Stimulated activated CD4-positive, alpha-beta T cell treated with anti-CD3 and anti-CD28 coated beads, Interleukin-1b, Interleukin-23, amount 100 ng/mL, for 48 hours (primary cell): ENCODE data around the gene RNF123.

Experiments
- DNase-seq: peaks from one replicate; pipeline ENCODE4 v3.0.0-alpha.2; 2020

RNF123 gene

DNA sequence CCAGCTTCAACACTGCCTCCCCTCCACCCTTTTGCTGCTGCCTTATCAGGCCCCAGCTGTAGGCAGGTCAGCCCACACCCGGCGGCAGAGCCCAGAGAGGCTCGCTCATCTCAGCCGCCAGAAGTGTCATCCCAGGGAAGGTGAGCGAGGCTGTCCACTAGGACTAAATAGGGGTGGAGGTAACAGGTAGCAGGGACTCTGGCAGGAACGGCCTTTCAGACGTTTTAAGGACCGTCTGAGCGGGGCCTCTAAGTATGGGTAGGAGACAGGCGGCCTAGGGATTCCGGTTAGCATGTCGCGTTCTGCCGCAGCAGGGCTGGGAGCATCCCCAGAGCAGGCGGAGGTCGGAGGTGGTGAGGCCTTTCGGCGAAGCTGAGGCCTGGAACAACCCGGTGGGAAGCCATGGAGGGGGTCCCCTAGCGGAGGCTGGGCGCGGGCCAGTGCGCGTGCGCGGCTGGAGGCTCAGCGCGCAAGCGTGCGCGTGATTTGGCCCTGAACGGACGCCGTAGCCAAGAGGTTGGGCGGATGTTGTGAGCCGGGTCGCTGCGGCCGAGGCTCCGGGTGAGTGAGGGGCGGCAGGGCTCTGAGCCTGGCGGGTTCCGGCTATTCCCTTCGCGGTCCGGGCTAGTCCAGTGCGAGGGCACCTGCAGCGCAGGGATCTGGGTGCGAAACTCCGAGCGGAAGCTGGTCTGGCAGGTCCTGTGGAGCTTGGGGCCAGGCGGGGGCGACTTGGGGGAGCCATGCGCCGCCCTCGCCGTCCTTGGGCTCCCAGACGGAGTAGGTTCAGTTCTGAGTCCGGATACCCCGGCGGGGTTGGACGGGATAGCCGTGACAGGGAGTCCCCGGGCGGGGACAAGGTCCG is at the start of gene RNF123, which contains the start of gene MST1:
Gene RNF123, plus strand, starts transcription at position 512 of the 862 bp plus-strand sequence. CDS start 1,609 bp downstream, outside the sequence.
Gene MST1, minus strand, starts transcription at position 429 of the 862 bp plus-strand sequence. CDS start 783 bp downstream, outside the sequence.
- peak; percentile 92 for DNase-seq

DNA sequence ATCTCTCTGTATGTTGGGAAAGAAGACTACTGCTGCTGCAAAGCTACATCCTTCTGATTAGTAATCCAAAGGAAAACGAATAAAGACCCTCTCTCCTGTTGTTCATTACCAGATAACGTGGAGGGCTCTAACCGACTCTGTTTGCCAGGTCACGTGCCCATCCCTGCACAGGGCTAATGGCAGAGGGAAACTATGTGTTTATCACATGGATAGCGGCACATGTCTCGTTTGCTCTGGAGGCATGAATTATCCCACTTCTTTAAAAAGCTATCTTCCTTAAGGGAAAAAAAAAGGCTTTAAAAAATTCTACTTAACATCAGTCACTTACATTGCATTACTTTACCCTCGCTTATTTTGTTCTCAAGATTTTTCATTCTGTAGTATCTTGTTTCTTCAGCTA is 48.1 kb upstream of the RNF123 start:
- DNase-seq, result no peak

DNA sequence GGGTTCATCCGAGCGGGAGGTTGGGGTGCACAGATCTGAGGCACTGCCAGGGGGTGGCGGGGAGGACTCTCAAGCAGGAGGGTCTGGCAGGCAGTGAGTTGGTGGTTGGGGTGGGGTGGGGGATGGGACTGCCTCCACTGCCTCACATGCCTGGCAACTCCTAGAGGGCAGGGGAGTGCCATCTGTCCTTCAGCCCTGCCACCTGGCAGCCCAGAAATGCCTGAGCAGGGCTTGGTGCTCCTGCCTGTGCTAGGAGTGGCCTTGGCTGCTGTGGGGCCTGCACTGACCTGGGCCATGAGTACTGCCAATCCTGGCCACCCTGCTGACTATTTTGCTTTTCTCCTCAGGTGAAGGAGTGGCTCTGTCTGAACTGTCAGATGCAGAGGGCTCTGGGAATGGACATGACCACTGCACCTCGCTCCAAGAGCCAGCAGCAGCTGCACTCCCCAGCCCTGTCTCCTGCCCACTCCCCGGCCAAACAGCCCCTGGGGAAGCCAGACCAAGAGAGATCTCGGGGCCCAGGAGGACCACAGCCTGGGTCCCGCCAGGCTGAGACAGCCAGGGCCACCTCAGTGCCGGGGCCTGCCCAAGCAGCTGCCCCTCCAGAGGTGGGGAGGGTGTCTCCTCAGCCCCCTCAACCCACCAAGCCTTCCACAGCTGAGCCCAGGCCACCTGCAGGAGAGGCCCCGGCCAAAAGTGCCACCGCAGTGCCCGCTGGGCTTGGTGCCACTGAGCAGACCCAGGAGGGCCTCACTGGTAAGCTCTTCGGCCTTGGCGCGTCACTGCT is 47.2 kb upstream of the RNF123 start:
- no peak for DNase-seq

DNA sequence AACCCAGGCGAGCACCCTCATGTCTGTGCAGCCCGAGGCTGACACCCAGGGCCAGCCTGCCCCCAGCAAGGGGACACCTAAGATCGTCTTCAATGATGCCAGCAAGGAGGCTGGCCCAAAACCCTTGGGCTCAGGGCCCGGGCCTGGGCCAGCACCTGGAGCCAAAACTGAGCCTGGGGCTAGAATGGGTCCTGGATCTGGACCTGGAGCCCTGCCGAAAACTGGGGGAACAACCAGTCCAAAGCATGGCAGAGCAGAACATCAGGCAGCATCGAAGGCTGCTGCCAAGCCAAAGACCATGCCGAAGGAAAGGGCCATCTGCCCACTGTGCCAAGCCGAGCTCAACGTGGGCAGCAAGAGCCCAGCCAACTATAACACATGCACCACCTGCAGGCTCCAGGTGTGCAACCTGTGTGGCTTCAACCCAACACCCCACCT is 46.6 kb upstream of the RNF123 start:
- no peak for DNase-seq

DNA sequence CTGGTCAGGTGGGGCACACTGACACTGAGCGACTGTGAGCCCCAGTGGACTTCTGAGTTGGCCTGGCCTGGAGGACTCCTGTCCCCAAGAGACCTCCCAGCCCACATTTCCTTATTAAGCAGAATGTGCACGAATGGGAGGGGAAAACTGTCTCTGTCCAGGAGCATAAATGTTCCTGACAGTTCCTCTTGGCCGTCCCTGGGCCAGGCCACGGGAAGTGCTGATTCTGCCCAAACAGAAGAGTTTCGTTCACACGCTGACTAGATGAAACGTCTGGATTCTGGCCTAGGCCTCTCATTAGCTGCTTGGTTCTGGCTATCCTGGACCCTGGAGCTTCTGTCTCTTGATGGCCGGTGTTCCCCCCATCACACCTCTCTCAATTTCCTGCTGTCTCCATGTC is 44.7 kb upstream of the RNF123 start:
- DNase-seq, result no peak

DNA sequence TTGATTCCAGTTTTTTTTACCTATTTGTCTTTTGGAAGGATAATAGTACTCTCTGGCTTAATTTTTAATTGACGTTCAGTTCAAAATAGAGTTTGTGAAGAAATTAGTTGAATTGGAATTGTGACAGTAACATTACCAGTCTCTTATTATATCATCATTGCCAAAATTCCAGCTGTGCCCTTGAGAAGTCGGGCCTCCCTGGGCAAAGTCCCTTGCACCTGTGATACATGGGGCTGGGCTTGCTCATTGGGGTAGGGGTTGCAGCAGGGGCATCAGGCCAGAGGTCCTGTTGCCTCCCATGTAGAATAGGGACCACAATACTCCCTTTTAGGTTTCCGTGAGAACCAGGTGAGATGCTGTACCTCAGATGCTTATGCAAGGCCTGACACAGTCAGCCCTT is 43.1 kb upstream of the RNF123 start:
- no peak for DNase-seq

DNA sequence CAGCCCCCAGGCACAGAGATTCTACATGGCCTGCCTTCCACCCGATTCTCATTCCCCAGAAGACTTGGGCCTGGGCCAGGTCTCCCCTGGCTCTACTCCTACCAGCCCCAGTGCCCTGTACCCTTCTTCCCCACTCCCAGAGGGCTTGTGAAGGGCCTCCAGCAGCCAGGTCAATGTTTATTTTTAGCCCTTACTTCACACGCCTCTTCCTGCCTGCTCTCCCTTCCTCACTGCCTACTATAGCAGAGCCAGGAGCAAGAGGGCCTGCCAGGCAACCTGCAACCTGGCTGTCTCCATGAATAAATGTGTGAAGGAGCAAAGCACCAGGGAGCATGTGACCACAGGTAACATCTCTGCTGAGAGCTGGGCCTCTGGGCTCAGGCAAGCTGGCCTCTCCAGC is 41.6 kb upstream of the RNF123 start:
- no peak for DNase-seq

DNA sequence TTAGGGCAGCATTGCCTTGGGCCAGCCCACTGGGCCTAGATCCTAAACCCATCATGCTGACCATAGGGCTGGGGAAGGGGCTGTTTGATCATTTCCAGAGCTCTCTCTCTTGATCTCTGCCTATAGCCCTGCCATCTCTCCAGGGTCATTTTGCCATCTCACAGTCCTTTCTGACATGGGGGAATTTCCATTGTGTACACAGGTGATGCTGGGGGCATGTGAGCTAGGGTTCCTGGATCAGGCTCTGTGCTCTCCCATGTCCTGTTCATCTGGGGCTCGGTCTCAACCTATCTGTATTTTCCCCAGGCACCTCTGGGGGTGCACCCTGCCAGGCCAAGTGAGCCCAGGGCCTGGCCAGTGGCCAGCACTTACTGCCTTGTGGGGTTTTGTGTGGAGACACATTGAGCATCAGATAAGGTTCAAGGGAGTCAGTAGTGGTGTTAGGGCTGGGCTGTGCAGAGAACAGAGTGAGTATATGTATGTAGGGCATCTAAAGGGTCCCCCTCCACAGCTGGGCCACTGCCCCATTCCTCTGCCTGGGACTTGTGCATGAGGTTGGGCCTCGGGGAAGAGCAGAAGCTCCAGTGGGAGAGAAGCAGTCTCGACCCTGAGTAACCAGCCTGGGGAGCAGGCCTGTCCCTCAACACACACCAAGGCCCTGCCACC is 40.9 kb upstream of the RNF123 start:
- no peak for DNase-seq

DNA sequence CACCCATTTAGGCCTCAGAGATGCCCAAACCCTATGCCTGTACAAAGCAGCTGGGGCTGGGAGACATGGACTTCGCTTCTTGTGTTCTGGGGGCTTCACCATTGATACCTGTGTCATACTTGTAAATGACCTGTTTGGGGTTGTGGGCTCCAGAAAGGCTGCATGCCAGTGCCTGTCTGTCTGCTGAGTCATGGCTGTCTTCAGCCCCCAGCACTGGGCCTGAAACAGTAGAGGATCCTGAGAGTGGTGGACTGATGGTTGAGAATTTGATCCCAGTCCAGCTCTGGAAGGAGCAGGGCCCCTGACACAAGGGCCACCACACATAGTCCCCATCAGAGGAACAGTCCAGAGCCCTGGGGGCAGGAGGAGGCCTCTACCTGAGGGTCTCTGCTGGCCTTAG is 39.8 kb upstream of the RNF123 start:
- no peak for DNase-seq

DNA sequence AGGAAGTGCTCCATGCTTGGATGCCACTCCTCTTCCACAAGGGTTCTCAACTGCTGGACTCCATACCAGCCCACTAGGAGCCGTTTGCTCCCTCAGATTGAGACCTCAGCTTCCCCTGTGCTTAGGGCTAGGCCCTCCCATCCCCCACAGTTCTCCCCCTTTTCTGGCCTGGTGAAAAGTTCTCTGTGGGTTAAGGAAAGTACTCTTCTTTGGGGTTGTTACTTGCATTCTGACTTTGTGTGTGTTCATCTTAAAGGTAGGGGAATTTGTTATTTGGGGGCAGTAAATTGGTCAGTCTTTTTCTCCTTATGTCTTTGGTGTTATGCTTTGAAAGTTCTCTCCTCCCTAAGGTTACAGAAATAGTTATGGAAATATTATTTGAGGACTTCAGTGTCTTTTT is 39.2 kb upstream of the RNF123 start:
- no peak for DNase-seq

DNA sequence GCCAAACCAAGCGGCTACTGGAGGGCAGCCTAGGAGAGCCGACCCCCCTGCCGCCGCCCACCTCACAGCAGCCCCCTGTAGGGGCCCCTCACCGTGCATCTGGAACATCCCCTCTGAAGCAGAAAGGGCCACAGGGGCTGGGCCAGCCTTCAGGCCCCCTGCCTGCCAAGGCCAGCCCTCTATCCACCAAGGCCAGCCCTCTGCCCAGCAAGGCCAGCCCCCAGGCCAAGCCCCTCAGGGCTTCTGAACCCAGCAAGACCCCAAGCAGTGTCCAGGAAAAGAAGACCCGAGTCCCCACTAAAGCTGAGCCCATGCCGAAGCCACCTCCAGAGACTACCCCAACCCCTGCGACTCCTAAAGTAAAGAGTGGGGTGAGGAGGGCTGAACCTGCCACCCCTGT is 38.7 kb upstream of the RNF123 start:
- DNase-seq, result no peak

DNA sequence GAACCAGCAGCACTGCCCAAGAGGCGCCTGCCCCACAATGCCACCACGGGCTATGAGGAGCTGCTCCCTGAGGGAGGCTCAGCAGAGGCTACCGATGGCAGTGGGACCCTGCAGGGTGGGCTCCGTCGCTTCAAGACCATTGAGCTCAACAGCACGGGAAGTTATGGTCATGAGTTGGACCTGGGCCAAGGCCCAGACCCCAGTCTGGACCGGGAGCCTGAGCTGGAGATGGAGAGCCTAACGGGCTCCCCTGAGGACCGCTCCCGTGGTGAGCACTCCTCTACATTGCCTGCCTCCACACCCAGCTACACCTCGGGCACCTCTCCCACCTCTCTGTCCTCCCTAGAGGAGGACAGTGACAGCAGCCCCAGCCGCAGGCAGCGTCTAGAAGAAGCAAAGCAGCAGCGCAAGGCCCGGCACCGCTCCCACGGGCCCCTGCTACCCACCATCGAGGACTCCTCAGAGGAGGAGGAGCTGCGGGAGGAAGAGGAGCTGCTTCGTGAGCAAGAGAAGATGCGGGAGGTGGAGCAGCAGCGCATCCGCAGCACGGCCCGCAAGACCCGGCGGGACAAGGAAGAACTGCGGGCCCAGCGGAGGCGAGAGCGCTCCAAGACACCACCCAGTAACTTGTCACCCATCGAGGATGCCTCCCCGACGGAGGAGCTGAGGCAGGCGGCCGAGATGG is 37.0 kb upstream of the RNF123 start:
- DNase-seq, result no peak

DNA sequence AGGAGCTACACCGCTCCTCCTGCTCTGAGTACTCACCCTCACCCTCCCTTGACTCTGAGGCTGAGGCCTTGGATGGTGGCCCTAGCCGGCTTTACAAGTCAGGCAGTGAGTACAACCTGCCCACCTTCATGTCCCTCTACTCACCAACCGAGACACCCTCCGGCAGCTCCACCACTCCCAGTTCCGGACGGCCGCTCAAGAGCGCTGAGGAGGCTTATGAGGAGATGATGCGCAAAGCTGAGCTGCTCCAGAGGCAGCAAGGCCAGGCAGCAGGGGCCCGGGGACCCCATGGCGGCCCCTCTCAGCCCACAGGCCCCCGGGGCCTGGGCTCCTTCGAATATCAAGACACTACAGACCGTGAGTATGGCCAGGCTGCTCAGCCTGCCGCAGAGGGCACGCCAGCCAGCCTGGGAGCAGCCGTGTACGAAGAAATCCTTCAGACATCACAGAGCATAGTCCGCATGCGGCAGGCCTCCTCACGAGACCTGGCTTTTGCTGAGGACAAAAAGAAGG is 36.4 kb upstream of the RNF123 start:
- no peak for DNase-seq

DNA sequence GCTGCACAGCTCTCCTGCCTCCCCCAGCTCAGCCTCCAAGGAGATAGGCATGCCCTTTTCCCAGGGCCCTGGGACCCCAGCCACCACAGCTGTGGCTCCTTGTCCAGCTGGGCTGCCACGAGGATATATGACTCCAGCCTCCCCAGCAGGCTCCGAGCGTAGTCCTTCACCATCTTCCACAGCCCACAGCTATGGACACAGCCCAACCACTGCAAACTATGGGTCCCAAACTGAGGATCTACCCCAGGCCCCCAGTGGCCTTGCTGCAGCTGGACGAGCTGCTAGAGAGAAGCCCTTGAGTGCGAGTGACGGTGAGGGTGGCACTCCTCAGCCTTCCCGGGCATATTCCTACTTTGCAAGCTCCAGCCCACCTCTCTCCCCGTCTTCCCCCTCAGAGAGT is 35.7 kb upstream of the RNF123 start:
- DNase-seq, result no peak

DNA sequence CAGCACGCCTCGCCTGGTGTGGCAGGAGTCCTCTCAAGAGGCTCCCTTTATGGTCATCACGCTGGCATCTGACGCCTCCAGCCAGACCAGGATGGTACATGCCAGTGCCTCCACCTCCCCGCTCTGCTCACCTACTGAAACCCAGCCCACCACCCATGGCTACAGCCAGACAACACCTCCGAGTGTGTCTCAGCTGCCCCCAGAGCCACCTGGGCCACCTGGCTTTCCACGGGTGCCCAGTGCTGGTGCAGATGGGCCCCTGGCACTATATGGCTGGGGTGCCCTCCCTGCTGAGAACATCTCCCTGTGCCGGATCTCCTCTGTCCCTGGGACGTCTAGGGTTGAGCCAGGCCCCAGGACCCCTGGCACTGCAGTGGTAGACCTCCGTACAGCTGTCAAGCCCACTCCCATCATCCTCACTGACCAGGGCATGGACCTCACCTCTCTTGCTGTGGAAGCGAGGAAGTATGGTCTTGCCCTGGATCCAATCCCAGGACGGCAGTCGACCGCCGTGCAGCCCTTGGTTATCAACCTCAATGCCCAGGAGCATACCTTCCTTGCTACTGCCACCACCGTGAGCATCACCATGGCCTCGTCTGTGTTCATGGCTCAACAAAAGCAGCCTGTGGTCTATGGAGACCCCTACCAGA is 35.1 kb upstream of the RNF123 start:
- no peak for DNase-seq

DNA sequence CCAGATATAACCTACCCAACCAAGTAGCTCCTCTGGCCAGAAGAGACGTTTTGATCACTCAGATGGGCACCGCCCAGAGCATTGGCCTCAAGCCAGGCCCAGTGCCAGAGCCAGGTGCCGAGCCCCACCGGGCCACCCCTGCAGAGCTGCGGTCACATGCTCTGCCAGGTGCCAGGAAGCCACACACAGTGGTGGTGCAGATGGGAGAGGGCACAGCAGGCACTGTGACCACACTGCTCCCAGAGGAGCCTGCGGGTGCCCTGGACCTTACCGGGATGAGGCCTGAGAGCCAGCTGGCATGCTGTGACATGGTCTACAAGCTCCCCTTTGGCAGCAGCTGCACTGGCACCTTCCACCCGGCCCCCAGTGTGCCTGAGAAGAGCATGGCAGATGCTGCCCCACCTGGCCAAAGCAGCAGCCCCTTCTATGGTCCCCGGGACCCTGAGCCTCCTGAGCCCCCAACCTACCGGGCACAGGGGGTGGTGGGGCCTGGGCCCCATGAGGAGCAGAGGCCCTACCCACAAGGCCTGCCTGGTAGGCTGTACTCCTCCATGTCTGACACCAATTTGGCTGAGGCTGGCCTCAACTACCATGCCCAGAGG is 34.3 kb upstream of the RNF123 start:
- DNase-seq, result no peak

DNA sequence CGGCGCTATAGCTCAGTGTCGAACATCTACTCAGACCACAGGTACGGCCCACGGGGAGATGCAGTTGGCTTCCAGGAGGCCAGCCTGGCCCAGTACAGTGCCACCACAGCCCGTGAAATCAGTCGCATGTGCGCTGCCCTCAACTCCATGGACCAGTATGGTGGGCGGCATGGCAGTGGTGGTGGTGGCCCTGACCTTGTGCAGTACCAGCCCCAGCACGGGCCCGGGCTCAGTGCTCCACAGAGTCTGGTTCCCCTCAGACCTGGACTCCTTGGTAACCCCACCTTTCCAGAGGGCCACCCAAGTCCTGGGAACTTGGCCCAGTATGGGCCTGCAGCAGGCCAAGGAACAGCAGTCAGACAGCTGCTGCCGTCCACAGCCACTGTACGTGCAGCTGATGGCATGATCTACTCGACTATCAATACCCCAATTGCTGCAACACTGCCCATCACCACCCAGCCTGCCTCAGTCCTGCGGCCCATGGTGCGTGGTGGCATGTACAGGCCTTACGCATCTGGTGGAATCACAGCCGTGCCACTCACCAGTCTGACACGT is 33.5 kb upstream of the RNF123 start:
- no peak for DNase-seq

DNA sequence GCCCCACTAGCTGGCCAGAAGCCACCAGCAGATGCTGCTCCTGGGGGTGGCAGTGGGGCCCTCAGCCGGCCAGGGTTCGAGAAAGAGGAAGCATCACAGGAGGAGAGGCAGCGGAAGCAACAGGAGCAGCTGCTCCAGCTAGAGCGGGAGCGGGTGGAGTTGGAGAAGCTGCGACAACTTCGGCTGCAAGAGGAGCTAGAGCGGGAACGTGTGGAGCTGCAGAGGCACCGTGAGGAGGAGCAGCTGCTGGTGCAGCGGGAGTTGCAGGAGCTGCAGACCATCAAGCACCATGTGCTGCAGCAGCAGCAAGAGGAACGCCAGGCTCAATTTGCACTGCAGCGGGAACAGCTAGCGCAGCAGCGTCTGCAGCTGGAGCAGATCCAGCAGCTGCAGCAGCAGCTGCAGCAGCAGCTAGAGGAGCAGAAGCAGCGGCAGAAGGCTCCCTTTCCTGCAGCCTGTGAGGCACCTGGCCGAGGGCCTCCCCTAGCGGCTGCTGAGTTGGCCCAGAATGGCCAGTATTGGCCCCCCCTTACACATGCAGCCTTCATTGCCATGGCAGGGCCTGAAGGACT is 32.7 kb upstream of the RNF123 start:
- no peak for DNase-seq

DNA sequence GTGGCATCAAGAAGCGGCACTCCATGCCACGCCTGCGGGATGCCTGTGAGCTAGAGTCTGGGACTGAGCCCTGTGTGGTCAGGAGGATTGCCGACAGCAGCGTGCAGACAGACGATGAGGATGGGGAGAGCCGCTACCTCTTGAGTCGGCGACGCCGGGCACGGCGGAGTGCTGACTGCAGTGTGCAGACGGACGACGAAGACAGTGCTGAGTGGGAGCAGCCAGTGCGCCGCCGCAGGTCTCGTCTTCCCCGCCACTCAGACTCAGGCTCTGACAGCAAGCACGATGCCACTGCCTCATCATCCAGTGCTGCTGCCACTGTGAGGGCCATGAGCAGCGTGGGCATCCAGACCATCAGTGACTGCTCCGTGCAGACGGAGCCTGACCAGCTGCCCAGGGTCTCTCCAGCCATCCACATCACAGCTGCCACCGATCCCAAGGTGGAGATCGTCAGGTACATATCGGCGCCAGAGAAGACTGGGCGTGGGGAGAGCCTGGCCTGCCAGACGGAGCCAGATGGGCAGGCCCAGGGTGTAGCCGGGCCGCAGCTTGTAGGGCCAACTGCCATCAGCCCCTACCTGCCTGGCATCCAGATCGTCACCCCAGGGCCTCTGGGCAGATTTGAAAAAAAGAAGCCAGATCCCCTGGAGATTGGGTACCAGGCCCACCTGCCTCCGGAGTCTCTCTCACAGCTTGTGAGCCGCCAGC is 32.0 kb upstream of the RNF123 start:
- no peak for DNase-seq

DNA sequence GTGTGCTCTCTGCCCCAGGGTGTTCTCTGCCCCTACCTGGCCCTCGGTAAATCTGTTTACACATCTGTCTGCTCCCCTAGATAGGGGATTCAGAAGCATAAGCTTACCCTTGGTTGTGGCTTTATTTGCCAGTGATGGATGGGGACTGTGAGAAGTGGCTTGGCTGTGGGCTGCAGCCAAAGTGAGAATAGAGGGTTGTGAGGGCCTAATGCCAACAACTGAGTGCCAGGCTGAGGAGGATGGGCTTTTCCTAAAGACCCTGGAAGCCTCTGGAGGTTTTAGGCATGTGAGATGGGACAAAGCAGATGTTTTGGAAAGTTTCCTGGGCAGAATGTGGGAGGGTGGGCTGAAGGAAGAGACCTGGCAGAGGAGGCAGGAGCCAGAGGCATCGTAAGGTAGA is 30.6 kb upstream of the RNF123 start:
- no peak for DNase-seq
